A549 (cell line): ENCODE results near the gene HOXB4.

Experiments
- CEBPB ChIP-seq, 2 experiments: fragments of >200 bp in 1 of 2; sonication (Bioruptor Twin) in 1 of 2; formaldehyde crosslinking in 1 of 2; IDR thresholded peaks; 2 replicates each; pipeline ENCODE4 v1.6.1; 2012 to 2016
- CTCF ChIP-seq: fragments of >200 bp; sonication (Bioruptor Twin); formaldehyde crosslinking; IDR thresholded peaks from 3 replicates; pipeline ENCODE4 v1.5.1; 2016
- E2F6 ChIP-seq: IDR thresholded peaks from 2 replicates; pipeline ENCODE4 v1.6.1; 2012; ENCODE audit warnings: low read depth, borderline replicate concordance
- EP300 ChIP-seq, 2 experiments: fragments of >200 bp; sonication (Bioruptor Twin); formaldehyde crosslinking; IDR thresholded peaks; 2 replicates in 1 of 2; 3 replicates in 1 of 2; pipeline ENCODE4 v1.6.1; 2016 to 2017
- JUNB ChIP-seq: fragments of >200 bp; sonication (Bioruptor Twin); formaldehyde crosslinking; IDR thresholded peaks from 2 replicates; pipeline ENCODE4 v1.6.1; 2016
- KDM1A ChIP-seq: fragments of 200-600 bp; sonication (generic); IDR thresholded peaks from 2 replicates; pipeline ENCODE4 v1.6.1; 2016; ENCODE audit warnings: low read depth, mild to moderate bottlenecking
- MAX ChIP-seq: IDR thresholded peaks from 2 replicates; pipeline ENCODE4 v1.6.1; 2012
- MYC ChIP-seq: IDR thresholded peaks from 2 replicates; pipeline ENCODE4 v1.6.1; 2012; ENCODE audit warnings: mild to moderate bottlenecking, inconsistent platforms, low read length, improper control_type of control experiment, borderline replicate concordance
- NPAS2 ChIP-seq: fragments of 250-450 bp; sonication (Bioruptor Pico); IDR thresholded peaks from 2 replicates; pipeline ENCODE4 v1.8.0; 2022; ENCODE audit warnings: mild to moderate bottlenecking, moderate library complexity, borderline replicate concordance
- POLR2A ChIP-seq: IDR thresholded peaks from 2 replicates; pipeline ENCODE4 v1.6.1; 2012; ENCODE audit warnings: mild to moderate bottlenecking, low read length
- POLR2AphosphoS2 ChIP-seq: conservative IDR thresholded peaks from 2 replicates; pipeline ENCODE4 v1.6.1; 2012; ENCODE audit warnings: low read length, improper control_type of control experiment, inconsistent platforms
- RAD21 ChIP-seq, 2 experiments: fragments of >200 bp in 1 of 2; sonication (Bioruptor Twin) in 1 of 2; formaldehyde crosslinking in 1 of 2; IDR thresholded peaks in 1 of 2; conservative IDR thresholded peaks in 1 of 2; 2 replicates in 1 of 2; 3 replicates in 1 of 2; pipeline ENCODE4 v1.6.1; 2012 to 2018; ENCODE audit warnings: inconsistent platforms in 1 of 2

GRCh38 chr17:48563867-48564187, 14.3 kb downstream of the HOXB4 start:
- TF ChIP-seq POLR2A (no peak), CTCF (no peak), POLR2AphosphoS2 (no peak), RAD21 (conservative IDR thresholded peaks at IDR 0.05 in 1 of 2, IDR thresholded peaks at IDR 0.05 in 1 of 2) (no peak), NPAS2 (CRISPR knock-in tag) (no peak), MYC (no peak), CEBPB (IDR thresholded peaks at IDR 0.05) (no peak), MAX (no peak), E2F6 (no peak), EP300 (IDR thresholded peaks at IDR 0.05) (no peak), KDM1A (no peak), JUNB (no peak)
